ENCODE measurements around the gene FBH1.
"Not testable (repeated sequence)": the region's sequence is repeated elsewhere in the genome, so short reads cannot be mapped to it uniquely, and the experiment has no call there.

The FBH1 gene

GRCh38 chr10:5904227-5904626 is 14.2 kb downstream of the FBH1 start:
- peak in 1 of 2 donors; percentile 3 for DNase-seq

DNA sequence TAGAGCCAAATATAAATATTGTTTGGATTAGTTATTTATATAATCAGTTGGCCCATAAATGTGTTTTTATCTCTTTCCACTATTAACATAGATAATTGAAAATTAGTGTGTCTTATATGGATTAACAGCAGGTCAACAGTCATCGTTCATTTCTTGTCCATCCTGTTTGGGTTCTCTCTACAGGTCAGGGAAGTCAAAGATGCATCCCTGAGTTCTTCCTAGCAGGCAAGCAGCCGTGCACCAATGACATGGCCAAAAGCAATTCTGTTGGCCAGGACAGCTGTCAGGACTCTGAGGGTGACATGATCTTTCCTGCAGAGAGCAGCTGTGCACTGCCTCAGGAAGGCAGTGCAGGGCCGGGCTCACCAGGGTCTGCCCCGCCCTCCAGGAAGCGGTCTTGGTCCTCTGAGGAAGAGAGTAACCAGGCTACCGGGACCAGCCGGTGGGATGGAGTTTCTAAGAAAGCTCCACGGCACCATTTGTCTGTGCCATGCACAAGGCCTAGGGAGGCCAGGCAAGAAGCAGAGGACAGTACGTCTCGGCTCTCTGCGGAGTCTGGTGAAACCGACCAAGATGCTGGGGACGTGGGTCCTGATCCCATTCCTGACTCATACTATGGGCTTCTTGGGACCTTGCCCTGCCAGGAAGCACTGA is 15.9 kb downstream of the FBH1 start:
- no peak for DNase-seq

DNA sequence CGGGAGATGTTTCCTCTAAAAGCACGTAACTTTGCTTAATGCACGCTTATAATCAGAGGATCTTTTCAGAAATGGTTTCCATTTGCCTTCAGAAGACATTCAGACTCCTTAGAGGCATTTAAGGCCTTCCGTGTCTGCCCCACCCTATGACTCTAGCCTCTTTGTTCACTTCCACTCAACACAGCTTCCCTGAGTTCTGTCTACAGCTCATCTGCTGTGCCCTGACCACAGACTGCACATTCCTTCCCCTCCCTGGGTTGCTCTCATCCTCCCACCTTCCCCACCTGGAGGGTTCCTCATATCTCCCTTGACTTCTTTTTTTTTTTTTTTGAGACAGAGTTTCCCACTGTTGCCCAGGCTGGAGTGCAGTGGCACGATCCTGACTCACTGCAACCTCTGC is 16.6 kb downstream of the FBH1 start:
- DNase-seq = no peak

DNA sequence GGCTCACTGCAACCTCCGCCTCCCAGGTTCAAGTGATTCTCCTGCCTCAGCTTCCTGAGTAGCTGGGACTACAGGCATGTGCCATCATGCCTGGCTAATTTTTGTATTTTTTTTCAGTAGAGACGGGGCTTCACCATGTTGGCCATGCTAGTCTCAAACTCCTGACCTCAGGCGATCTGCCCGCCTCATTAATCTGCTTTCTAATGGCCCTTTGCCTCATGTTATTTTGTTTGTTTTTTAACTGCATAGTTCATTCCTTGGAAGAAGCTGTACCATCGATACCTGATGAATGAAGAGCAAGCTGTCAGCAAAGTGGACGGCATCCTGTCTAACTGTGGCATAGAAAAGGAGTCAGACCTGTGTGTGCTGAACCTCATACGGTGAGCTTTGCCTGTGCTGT is 18.6 kb downstream of the FBH1 start:
- DNase-seq = not testable (repeated sequence)

GRCh38 chr10:5910323-5911100 is 20.5 kb downstream of the FBH1 start:
- no peak for DNase-seq

- no peak for DNase-seq
Measured at GRCh38 chr10:5911670-5912069, 21.6 kb downstream of the FBH1 start.

GRCh38 chr10:5913736-5914135 is 23.7 kb downstream of the FBH1 start:
- DNase-seq = no peak

GRCh38 chr10:5915451-5915850 is 25.4 kb downstream of the FBH1 start:
- no peak for DNase-seq

DNA sequence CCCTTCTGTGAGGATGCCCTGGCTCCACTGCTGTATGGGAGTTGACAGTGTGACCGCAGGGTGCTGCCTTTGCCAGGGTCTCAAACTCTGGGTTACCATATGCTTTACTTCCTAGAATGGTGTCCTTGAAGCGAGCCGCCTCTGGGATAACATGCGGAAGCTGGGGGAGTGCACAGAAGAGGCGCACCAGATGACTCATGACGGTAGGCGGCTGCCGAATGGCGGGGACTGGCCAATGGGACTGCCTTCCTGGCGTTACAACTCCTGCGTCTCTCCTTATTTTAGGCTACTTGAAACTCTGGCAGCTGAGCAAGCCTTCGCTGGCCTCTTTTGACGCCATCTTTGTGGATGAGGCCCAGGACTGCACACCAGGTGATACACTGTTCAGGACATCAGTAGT is 27.3 kb downstream of the FBH1 start:
- no peak for DNase-seq

GRCh38 chr10:5918763-5919162 is 28.7 kb downstream of the FBH1 start:
- DNase-seq = no peak

- DNase-seq = no peak
Measured at GRCh38 chr10:5919568-5919967, 29.5 kb downstream of the FBH1 start.

- no peak for DNase-seq
Measured at GRCh38 chr10:5921746-5922145, 31.7 kb downstream of the FBH1 start.

DNA sequence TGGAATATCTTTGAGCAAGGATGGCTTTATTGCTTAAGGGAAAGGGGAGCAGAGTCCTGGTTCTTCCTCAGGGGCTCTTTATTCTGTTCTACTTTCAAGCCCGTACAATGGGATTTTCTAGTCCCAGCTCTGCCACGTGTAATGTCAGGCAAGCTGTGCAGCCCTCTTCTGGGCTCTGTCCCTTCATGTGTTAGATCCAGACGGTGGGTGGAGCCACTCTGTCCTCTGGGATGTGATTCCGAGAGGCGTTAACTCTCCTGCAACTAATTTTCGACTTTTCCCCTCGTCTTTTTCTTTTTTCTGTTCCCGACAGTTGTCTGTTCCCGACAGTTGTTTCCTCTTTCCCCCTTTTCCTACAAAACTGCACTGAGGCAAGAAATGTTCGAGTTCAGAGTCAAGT is 34.8 kb downstream of the FBH1 start:
- DNase-seq = no peak

DNA sequence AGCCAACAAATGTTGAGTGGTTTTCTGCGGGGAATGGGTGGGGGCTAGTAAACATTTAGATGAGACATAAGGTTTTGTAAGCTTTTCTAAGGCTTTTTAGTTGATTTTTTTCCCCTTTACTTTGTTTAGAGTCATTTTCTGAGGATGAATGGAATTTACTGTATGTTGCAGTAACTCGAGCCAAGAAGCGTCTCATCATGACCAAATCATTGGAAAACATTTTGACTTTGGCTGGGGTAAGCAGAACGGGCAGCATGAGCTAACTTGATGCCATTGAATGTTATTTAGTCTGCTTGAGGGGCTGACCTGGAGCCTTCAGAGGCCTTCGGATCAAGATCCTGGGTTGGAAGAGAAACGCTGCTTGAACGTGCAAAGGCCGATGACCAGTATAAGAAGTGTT is 37.3 kb downstream of the FBH1 start:
- DNase-seq = no peak

GRCh38 chr10:5929442-5929841 is 39.4 kb downstream of the FBH1 start:
- no peak for DNase-seq

DNA sequence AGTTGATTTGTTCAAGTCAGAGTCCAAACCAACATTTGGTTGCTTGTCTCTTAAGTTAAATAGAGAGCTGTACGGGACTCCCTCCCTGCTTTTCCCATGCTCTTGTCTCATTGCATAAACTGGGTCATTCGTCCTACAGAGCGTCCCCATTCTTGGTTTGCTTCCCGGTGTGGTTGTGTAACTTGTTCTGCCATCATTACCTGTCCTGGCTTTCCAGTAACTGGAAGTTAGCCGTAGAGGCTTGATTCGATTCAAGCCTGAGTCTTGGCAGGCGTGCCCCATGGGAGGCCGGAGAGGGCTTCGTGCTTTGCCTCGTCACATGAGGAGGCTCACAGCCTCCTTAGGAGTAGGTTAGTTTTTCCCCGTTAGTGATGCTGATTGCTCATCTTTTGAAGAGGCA is 40.2 kb downstream of the FBH1 start:
- no peak for DNase-seq

DNA sequence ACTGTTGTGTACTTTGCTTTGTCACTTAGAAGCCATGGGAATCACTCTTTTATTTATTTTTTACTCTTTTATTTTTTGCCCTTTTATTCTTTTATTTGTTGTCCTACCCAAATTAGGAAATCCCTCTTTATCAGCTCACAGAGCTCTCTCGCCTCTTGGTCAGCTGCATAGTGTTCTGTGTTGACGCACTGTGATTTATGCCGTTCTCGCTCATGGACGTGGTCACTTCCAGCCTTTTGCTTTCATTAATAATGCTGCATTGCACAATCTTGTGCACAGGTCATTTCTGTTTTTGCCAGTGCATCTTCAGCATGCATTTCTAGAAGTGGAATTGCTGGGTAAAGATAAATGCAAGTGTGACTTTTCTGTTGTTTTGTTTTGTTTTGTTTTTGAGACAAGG is 42.3 kb downstream of the FBH1 start:
- DNase-seq = no peak

GRCh38 chr10:5933909-5934546 is 44.0 kb downstream of the FBH1 start:
- no peak for DNase-seq

- no peak for DNase-seq
Measured at GRCh38 chr10:5935628-5936027, 45.6 kb downstream of the FBH1 start.

- DNase-seq = no peak
Measured at GRCh38 chr10:5937016-5937415, 47.0 kb downstream of the FBH1 start.

GRCh38 chr10:5938291-5938690 is 48.2 kb downstream of the FBH1 start:
- DNase-seq = no peak

DNA sequence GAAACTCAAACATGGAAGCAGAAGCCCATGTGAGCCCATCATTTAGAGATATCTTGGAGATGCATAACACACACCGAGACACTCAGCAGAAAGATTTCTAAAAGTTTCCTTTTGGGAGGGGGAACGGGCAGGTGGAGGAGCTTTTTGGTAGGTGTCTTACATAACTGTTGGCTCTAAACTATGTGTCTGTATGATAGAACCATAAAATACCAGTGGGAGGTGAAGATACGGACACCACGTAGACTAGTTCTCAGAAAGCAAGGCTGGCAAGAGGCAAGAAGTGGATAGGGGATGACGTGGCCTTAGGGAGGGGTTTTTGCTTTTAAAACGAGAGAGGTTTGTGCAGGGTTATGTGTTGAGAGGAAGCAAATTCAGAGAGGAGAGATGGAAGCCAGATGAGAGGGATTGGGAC is 50.8 kb downstream of the FBH1 start:
- no peak for DNase-seq

- no peak for DNase-seq
Measured at GRCh38 chr10:5941579-5941978, 51.5 kb downstream of the FBH1 start.

DNA sequence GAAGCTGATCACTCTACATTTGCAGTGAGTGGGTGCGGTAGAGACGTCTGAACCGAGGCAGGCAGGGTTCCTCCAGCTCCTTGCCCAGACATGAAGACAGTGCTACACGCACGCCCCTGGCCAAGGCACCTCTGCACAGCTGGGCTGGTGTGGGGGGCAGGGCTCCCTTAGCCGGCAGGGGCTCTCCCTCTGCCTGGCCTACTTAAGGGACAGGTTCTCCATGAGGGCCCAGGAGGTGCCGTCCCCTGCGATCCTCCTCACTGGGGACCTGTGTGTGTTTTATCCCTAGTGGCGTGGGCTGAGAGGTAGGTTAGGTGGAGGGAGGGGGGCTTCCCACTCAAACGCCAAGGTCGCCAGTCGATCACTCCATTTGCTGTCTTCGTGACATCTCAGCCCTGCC is 52.0 kb downstream of the FBH1 start:
- no peak for DNase-seq
